HCT116 (cell line): ENCODE results near the gene TMEM140. TPM values are rescaled to one million over a fixed set of nuclear protein-coding genes. Genes with fewer than 3 reads are reported as not detected.

Source experiments
- ATAC-seq: fragments of 200-7000 bp; cut with Tn5 transposase; 2 replicates; pipeline ENCODE4 v1.9.1; 2020; ENCODE audit warnings: mild to moderate bottlenecking, moderate library complexity
- BruUV-seq: library from RNA; stranded (reverse); fragments of 400-500 nt; replicated peaks from 2 replicates; lab custom pipeline; 2021; lab: Mats Ljungman, UMichigan
- CTCF ChIA-PET: fragments of 300-600 bp; sonication (Branson Sonifier 250); formaldehyde crosslinking; loops from one replicate; lab custom pipeline; 2021; ENCODE audit warnings: antibody characterized with exemption; lab: Charles Lee
- POLR2A ChIA-PET: fragments of 300-600, 350-600 bp; sonication (Branson Sonifier 250); formaldehyde crosslinking; loops from one replicate; lab custom pipeline; 2021; ENCODE audit warnings: antibody characterized with exemption; lab: Charles Lee
- RAD21 ChIA-PET, 2 experiments: fragments of 300-600 bp; sonication (Branson Sonifier 250); formaldehyde crosslinking; loops; one replicate each; lab custom pipeline; 2023; ENCODE audit warnings: low total read pairs in 2 of 2; ENCODE audit not compliant: uncharacterized antibody in 2 of 2, unreplicated experiment in 2 of 2, low non-redundant PET in 1 of 2; lab: Charles Lee
- DNase-seq: peaks from one replicate; pipeline ENCODE4 v3.0.0-alpha.2; 2010; ENCODE audit warnings: low read depth, low spot score
- H2AFZ ChIP-seq: fragments of 200-600 bp; shearing (Covaris generic), sonication (generic); 2 replicates; pipeline ENCODE4 v1.6.1; 2017; ENCODE audit warnings: low read depth, mixed run types, mixed read lengths, antibody characterized with exemption, low read length; ENCODE audit not compliant: poor library complexity, severe bottlenecking
- H3K27ac ChIP-seq: 2 replicates; pipeline ENCODE4 v1.5.1; 2012; ENCODE audit warnings: low read depth, low read length
- H3K27me3 ChIP-seq: fragments of 200-600 bp; sonication (generic); 2 replicates; pipeline ENCODE4 v1.6.1; 2016; ENCODE audit warnings: mixed run types, low read length, mixed read lengths; ENCODE audit not compliant: insufficient read depth
- H3K36me3 ChIP-seq, 2 experiments: fragments of 200-500 bp in 1 of 2; fragments of 200-600 bp in 1 of 2; sonication (Bioruptor generic) in 1 of 2; sonication (generic) in 1 of 2; 2 replicates each; pipeline versions ENCODE4 v1.5.1 to v1.6.1; 2014 to 2016; ENCODE audit warnings: low read length in 2 of 2, inconsistent platforms in 1 of 2, mixed read lengths in 1 of 2, mixed run types in 1 of 2; ENCODE audit not compliant: insufficient read depth in 2 of 2, control insufficient read depth in 1 of 2
- H3K4me1 ChIP-seq, 2 experiments: fragments of 200-600 bp in 1 of 2; sonication (generic) in 1 of 2; 2 replicates each; pipeline versions ENCODE4 v1.5.1 to v1.6.1; 2012 to 2017; ENCODE audit warnings: low read length in 2 of 2, inconsistent platforms in 1 of 2, mild to moderate bottlenecking in 1 of 2, mixed read lengths in 1 of 2, mixed run types in 1 of 2, moderate library complexity in 1 of 2; ENCODE audit not compliant: insufficient read depth in 2 of 2, control insufficient read depth in 1 of 2
- H3K4me2 ChIP-seq: fragments of 200-600 bp; sonication (generic); 2 replicates; pipeline ENCODE4 v1.6.1; 2017; ENCODE audit warnings: mixed run types, low read length, mixed read lengths
- H3K4me3 ChIP-seq, 2 experiments: fragments of 200-600 bp in 1 of 2; sonication (generic) in 1 of 2; replicated peaks in 1 of 2; 2 replicates each; pipeline ENCODE4 v1.5.1; 2011 to 2016; ENCODE audit warnings: low read length in 2 of 2, control low read depth in 1 of 2, low read depth in 1 of 2, mild to moderate bottlenecking in 1 of 2, mixed read lengths in 1 of 2, mixed run types in 1 of 2
- H3K79me2 ChIP-seq: fragments of 200-600 bp; sonication (generic); 2 replicates; pipeline ENCODE4 v1.6.1; 2017; ENCODE audit warnings: mild to moderate bottlenecking, mixed run types, low read length, moderate library complexity, mixed read lengths; ENCODE audit not compliant: insufficient read depth
- H3K9ac ChIP-seq: fragments of 200-600 bp; sonication (generic); 2 replicates; pipeline ENCODE4 v1.6.1; 2016; ENCODE audit warnings: low read length, mixed read lengths
- H3K9me2 ChIP-seq: fragments of 200-600 bp; sonication (generic), shearing (Covaris generic); 2 replicates; pipeline ENCODE4 v1.6.1; 2017; ENCODE audit warnings: mixed run types, mild to moderate bottlenecking, moderate library complexity; ENCODE audit not compliant: insufficient read depth
- H3K9me3 ChIP-seq, 2 experiments: fragments of 200-500 bp in 1 of 2; fragments of 200-600 bp in 1 of 2; sonication (Bioruptor generic) in 1 of 2; sonication (generic) in 1 of 2; 2 replicates each; pipeline ENCODE4 v1.6.1; 2014 to 2017; ENCODE audit warnings: low read length in 2 of 2, mixed read lengths in 2 of 2, inconsistent platforms in 1 of 2, low read depth in 1 of 2, mild to moderate bottlenecking in 1 of 2, mixed run types in 1 of 2, moderate library complexity in 1 of 2; ENCODE audit not compliant: control insufficient read depth in 1 of 2, insufficient read depth in 1 of 2
- H4K20me1 ChIP-seq: fragments of 200-600 bp; sonication (generic), shearing (Covaris generic); 2 replicates; pipeline ENCODE4 v1.6.1; 2017; ENCODE audit warnings: mixed run types, mild to moderate bottlenecking, moderate library complexity; ENCODE audit not compliant: insufficient read depth
- CBX3 ChIP-seq: IDR thresholded peaks from 2 replicates; pipeline ENCODE4 v1.6.1; 2012; ENCODE audit warnings: low read depth
- CEBPB ChIP-seq: IDR thresholded peaks from 2 replicates; pipeline ENCODE4 v1.6.1; 2012; ENCODE audit warnings: low read depth
- FOSL1 ChIP-seq: IDR thresholded peaks from 2 replicates; pipeline ENCODE4 v1.6.1; 2012; ENCODE audit warnings: low read depth
- SIN3A ChIP-seq: IDR thresholded peaks from 2 replicates; pipeline ENCODE4 v1.6.1; 2012; ENCODE audit warnings: low read depth
- SP1 ChIP-seq: IDR thresholded peaks from 2 replicates; pipeline ENCODE4 v1.6.1; 2012; ENCODE audit warnings: low read depth
- ZFX ChIP-seq: fragments of 450-650 bp; IDR thresholded peaks from 2 replicates; pipeline ENCODE4 v1.6.1; 2017
- intact Hi-C: fragments of 100-400 bp; cut with micrococcal nuclease; formaldehyde crosslinking; loops from 2 replicates; pipeline ENCODE4 v1.10.0; 2022
- total RNA-seq: library from RNA; stranded (reverse); gene quantifications from one replicate; pipeline ENCODE4 v1.2.1, GENCODE V29; 2021; ENCODE audit not compliant: unreplicated experiment
- TF ChIP-seq, protein P1 (sequence below): IDR thresholded peaks from 2 replicates; pipeline ENCODE4 v1.6.1; 2011; ENCODE audit warnings: mild to moderate bottlenecking, low read length, moderate library complexity; ENCODE audit not compliant: insufficient replicate concordance; ENCODE audit errors: extremely low read depth
- TF ChIP-seq, protein P2 (sequence below), 3 experiments: fragments of 200-600 bp in 1 of 3; sonication (generic) in 1 of 3; IDR thresholded peaks in 2 of 3; conservative IDR thresholded peaks in 1 of 3; 2 replicates each; pipeline ENCODE4 v1.5.1; 2012 to 2017; ENCODE audit warnings: low read depth in 2 of 3, low read length in 2 of 3, antibody characterized with exemption in 1 of 3, borderline replicate concordance in 1 of 3, control low read depth in 1 of 3, mild to moderate bottlenecking in 1 of 3, mixed read lengths in 1 of 3, mixed run types in 1 of 3, moderate library complexity in 1 of 3; ENCODE audit not compliant: insufficient read depth in 1 of 3
- TF ChIP-seq, protein P3 (sequence below): IDR thresholded peaks from 2 replicates; pipeline ENCODE4 v1.6.1; 2012; ENCODE audit warnings: low read depth
- TF ChIP-seq, protein P4 (sequence below): IDR thresholded peaks from 2 replicates; pipeline ENCODE4 v1.6.1; 2012

Gene TMEM140
- total RNA-seq, 1 experiment from 2014 or later = not detected

DNA sequence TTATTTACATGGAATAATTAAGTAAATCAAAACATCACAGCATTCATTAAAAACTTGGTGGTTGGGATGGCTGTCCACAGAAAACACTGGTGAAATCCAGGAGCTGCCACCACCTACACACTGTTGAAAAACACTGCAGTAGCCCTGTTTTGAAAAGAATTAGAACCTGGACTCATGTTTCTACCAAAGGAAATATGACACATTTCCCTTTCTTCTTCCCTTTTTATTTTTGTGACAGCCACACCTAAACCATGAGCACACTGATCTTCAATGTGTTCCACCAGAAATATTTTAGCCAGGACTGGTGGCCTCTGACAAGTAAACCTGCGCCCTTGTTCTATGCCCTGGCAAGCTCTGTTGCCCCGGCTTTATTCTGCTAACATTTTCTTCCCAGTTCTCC is 3.3 kb downstream of the TMEM140 start:
- intact Hi-C loops = no loop called here
- H3K36me3 ChIP-seq = no peaks in the 10 kb centered on the region
- no peaks in the 10 kb centered on the region for H4K20me1 ChIP-seq
- H3K4me2 ChIP-seq = no peak overlapping the region
- H3K4me3 ChIP-seq = no peak overlapping the region
- peaks cover 0 to 5% of the 10 kb centered on the region in 2 experiments; a peak in 3 of 4 replicates for H3K9me3 ChIP-seq
- no peaks in the 10 kb centered on the region for H3K9me2 ChIP-seq
- H3K27ac ChIP-seq = no peak overlapping the region
- DNase-seq (no peak), ATAC-seq (no peak)
- H3K79me2 ChIP-seq = no peaks in the 10 kb centered on the region
- H3K4me1 ChIP-seq = no peaks in the 10 kb centered on the region; a peak in 1 of 4 replicates
- H3K9ac ChIP-seq = no peak overlapping the region
- CTCF ChIA-PET = interaction anchor here (0.6 kb wide), 1 partner anchor 18 kb away, joined by 3 read pairs; no protein-coding TSS in a partner anchor
- H2AFZ ChIP-seq = no peak overlapping the region
- BruUV-seq = no TSS peak
- no peaks in the 10 kb centered on the region for H3K27me3 ChIP-seq
- POLR2A ChIA-PET = no interaction called here
- RAD21 ChIA-PET = no interaction called here
- TF ChIP-seq CBX3 = no peak
- no peak for TF ChIP-seq SP1
- no peak for TF ChIP-seq SIN3A
- TF ChIP-seq, protein P1, sequence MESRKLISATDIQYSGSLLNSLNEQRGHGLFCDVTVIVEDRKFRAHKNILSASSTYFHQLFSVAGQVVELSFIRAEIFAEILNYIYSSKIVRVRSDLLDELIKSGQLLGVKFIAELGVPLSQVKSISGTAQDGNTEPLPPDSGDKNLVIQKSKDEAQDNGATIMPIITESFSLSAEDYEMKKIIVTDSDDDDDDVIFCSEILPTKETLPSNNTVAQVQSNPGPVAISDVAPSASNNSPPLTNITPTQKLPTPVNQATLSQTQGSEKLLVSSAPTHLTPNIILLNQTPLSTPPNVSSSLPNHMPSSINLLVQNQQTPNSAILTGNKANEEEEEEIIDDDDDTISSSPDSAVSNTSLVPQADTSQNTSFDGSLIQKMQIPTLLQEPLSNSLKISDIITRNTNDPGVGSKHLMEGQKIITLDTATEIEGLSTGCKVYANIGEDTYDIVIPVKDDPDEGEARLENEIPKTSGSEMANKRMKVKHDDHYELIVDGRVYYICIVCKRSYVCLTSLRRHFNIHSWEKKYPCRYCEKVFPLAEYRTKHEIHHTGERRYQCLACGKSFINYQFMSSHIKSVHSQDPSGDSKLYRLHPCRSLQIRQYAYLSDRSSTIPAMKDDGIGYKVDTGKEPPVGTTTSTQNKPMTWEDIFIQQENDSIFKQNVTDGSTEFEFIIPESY = no peak
- TF ChIP-seq, all 23 proteins: peak for 0

DNA sequence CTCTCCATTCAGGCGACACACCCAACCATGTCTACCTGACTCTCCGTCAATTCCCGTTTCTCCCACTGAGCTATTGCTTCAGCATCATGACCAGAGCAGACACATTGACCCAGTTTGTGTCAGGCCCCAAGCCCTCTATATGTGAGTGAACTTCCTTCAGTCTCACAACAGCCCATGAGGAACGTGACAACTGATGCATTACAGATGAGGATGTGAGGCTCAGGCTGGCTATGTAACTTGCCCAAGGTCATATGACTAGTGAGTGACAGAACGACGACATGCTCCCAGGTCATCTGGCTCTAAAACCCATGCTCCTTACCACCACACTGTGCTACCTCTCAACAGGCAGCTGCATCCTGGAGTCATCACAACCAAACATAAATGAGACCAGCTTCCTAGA is 3.7 kb downstream of the TMEM140 start:
- Histone ChIP-seq H3K27me3 (no peaks in the 10 kb centered on the region), H3K9me3 (peaks cover 4 to 5% of the 10 kb centered on the region in 2 experiments), H4K20me1 (no peaks in the 10 kb centered on the region), H3K9ac (no peak overlapping the region), H3K4me1 (no peaks in the 10 kb centered on the region; a peak in 1 of 4 replicates), H3K79me2 (no peaks in the 10 kb centered on the region), H3K36me3 (no peaks in the 10 kb centered on the region), H3K9me2 (no peaks in the 10 kb centered on the region), H3K4me3 (no peak overlapping the region), H3K27ac (no peak overlapping the region), H3K4me2 (no peak overlapping the region), H2AFZ (no peak overlapping the region)
- intact Hi-C loops = no loop called here
- BruUV-seq = no TSS peak
- RAD21 ChIA-PET = no interaction called here
- CTCF ChIA-PET = no interaction called here
- no peak for ATAC-seq
- POLR2A ChIA-PET = no interaction called here
- DNase-seq = no peak
- TF ChIP-seq FOSL1 (no peak), CEBPB (no peak), ZFX (no peak)
- TF ChIP-seq, protein P2, sequence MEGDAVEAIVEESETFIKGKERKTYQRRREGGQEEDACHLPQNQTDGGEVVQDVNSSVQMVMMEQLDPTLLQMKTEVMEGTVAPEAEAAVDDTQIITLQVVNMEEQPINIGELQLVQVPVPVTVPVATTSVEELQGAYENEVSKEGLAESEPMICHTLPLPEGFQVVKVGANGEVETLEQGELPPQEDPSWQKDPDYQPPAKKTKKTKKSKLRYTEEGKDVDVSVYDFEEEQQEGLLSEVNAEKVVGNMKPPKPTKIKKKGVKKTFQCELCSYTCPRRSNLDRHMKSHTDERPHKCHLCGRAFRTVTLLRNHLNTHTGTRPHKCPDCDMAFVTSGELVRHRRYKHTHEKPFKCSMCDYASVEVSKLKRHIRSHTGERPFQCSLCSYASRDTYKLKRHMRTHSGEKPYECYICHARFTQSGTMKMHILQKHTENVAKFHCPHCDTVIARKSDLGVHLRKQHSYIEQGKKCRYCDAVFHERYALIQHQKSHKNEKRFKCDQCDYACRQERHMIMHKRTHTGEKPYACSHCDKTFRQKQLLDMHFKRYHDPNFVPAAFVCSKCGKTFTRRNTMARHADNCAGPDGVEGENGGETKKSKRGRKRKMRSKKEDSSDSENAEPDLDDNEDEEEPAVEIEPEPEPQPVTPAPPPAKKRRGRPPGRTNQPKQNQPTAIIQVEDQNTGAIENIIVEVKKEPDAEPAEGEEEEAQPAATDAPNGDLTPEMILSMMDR (IDR thresholded peaks at IDR 0.05 in 2 of 3, conservative IDR thresholded peaks at IDR 0.05 in 1 of 3; ENCODE audit: borderline replicate concordance in 1 of 3, insufficient read depth in 1 of 3, low read depth in 2 of 3, low read length in 2 of 3) = no peak
- TF ChIP-seq, protein P3, sequence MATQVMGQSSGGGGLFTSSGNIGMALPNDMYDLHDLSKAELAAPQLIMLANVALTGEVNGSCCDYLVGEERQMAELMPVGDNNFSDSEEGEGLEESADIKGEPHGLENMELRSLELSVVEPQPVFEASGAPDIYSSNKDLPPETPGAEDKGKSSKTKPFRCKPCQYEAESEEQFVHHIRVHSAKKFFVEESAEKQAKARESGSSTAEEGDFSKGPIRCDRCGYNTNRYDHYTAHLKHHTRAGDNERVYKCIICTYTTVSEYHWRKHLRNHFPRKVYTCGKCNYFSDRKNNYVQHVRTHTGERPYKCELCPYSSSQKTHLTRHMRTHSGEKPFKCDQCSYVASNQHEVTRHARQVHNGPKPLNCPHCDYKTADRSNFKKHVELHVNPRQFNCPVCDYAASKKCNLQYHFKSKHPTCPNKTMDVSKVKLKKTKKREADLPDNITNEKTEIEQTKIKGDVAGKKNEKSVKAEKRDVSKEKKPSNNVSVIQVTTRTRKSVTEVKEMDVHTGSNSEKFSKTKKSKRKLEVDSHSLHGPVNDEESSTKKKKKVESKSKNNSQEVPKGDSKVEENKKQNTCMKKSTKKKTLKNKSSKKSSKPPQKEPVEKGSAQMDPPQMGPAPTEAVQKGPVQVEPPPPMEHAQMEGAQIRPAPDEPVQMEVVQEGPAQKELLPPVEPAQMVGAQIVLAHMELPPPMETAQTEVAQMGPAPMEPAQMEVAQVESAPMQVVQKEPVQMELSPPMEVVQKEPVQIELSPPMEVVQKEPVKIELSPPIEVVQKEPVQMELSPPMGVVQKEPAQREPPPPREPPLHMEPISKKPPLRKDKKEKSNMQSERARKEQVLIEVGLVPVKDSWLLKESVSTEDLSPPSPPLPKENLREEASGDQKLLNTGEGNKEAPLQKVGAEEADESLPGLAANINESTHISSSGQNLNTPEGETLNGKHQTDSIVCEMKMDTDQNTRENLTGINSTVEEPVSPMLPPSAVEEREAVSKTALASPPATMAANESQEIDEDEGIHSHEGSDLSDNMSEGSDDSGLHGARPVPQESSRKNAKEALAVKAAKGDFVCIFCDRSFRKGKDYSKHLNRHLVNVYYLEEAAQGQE = no peak
- TF ChIP-seq, protein P1 = no peak
- TF ChIP-seq, protein P4, sequence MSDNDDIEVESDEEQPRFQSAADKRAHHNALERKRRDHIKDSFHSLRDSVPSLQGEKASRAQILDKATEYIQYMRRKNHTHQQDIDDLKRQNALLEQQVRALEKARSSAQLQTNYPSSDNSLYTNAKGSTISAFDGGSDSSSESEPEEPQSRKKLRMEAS = no peak
